Measurements from ENCODE around the gene COMMD7. TPM values are rescaled to one million over a fixed set of nuclear protein-coding genes. Genes with fewer than 3 reads are reported as not detected.

COMMD7 gene
- total RNA-seq, result 10 to 100 TPM; 30.2 to 55.8 (median 42.6) TPM

- 1 to 2% methylated on average over 15 to 30 of the region's 64 CpGs for WGBS, 2 donors
- DNase-seq, result peak; percentile 74 to 80
- Histone ChIP-seq H3K9me3 (no peaks in the 10 kb centered on the region), H3K27me3 (no peaks in the 10 kb centered on the region), H3K27ac (peak within 1 kb of the TSS; percentile 79 to 93 (median 87)), H3K36me3 (no peaks in the 10 kb centered on the region), H3K4me1 (peaks cover 8 to 22% of the 10 kb centered on the region in 2 donors), H3K4me3 (replicated peaks in 1 of 3) (peak within 1 kb of the TSS; percentile 63 to 96 (median 81))
- TF ChIP-seq CTCF (IDR thresholded peaks at IDR 0.05) (no peak), POLR2A (IDR thresholded peaks at IDR 0.05) (peak in 1 of 2 donors; percentile 49)
- intact Hi-C loops (cut with DNase I), result no loop called here
These were observed at the start of gene COMMD7 for GRCh38 chr20:32743237-32744112. COMMD7 (minus strand) TSS chr20:32743467; CDS start chr20:32743391, 76 bp downstream.

- no peak overlapping the region for H3K27ac ChIP-seq
- no peaks in the 10 kb centered on the region for H3K9me3 ChIP-seq
- 80 to 82% methylated on average over 13 of the region's 13 CpGs for WGBS, 2 donors
- intact Hi-C loops (cut with DNase I), result no loop called here
- H3K4me3 ChIP-seq (replicated peaks in 1 of 3), result no peak overlapping the region
- TF ChIP-seq POLR2A (IDR thresholded peaks at IDR 0.05) (no peak), CTCF (IDR thresholded peaks at IDR 0.05) (no peak)
- H3K4me1 ChIP-seq, result no peaks in the 10 kb centered on the region
- no peak for DNase-seq
- H3K27me3 ChIP-seq, result no peaks in the 10 kb centered on the region
- H3K36me3 ChIP-seq, result no peaks in the 10 kb centered on the region
These were observed 49.6 kb upstream of the COMMD7 start for GRCh38 chr20:32792731-32793458.

- Histone ChIP-seq H3K4me1 (no peaks in the 10 kb centered on the region), H3K27me3 (no peaks in the 10 kb centered on the region), H3K36me3 (no peaks in the 10 kb centered on the region), H3K4me3 (replicated peaks in 1 of 3) (no peak overlapping the region), H3K9me3 (no peaks in the 10 kb centered on the region), H3K27ac (no peak overlapping the region)
- WGBS, 2 donors, result 86 to 94% methylated on average over 2 to 3 of the region's 3 CpGs
- no peak for TF ChIP-seq CTCF (IDR thresholded peaks at IDR 0.05)
- no peak for TF ChIP-seq POLR2A (IDR thresholded peaks at IDR 0.05)
- intact Hi-C loops (cut with DNase I), result no loop called here
- no peak for DNase-seq
These were observed 49.0 kb upstream of the COMMD7 start for GRCh38 chr20:32792316-32792715.

GRCh38 chr20:32790751-32791057, 47.4 kb upstream of the COMMD7 start:
- intact Hi-C loops (cut with DNase I), result no loop called here
- H3K27me3 ChIP-seq, result no peaks in the 10 kb centered on the region
- H3K36me3 ChIP-seq, result no peaks in the 10 kb centered on the region
- no peak overlapping the region for H3K27ac ChIP-seq
- no peaks in the 10 kb centered on the region for H3K4me1 ChIP-seq
- WGBS, 2 donors, result 90 to 93% methylated on average over 3 of the region's 3 CpGs
- TF ChIP-seq POLR2A (IDR thresholded peaks at IDR 0.05), result no peak
- no peak for TF ChIP-seq CTCF (IDR thresholded peaks at IDR 0.05)
- no peak overlapping the region for H3K4me3 ChIP-seq (replicated peaks in 1 of 3)
- no peak for DNase-seq
- H3K9me3 ChIP-seq, result no peaks in the 10 kb centered on the region
